ENCODE data around the gene ATXN1.

ATXN1 gene

GRCh38 chr6:16320533-16321340, 440.5 kb downstream of the ATXN1 start:
- DNase-seq: no peak

GRCh38 chr6:16319813-16320532, 441.3 kb downstream of the ATXN1 start:
- no peak for DNase-seq

GRCh38 chr6:16318953-16319720, 442.1 kb downstream of the ATXN1 start:
- DNase-seq: no peak

GRCh38 chr6:16318538-16318937, 442.7 kb downstream of the ATXN1 start:
- no peak for DNase-seq

- DNase-seq: no peak
Observed at GRCh38 chr6:16316741-16317251, 444.5 kb downstream of the ATXN1 start.

- DNase-seq: no peak
Observed at GRCh38 chr6:16314296-16314695, 447.0 kb downstream of the ATXN1 start.

- no peak for DNase-seq
Observed at GRCh38 chr6:16313732-16314131, 447.5 kb downstream of the ATXN1 start.

GRCh38 chr6:16311763-16312162, 449.5 kb downstream of the ATXN1 start:
- no peak for DNase-seq

GRCh38 chr6:16306334-16306733, 454.9 kb downstream of the ATXN1 start:
- no peak for DNase-seq

GRCh38 chr6:16305788-16306187, 455.5 kb downstream of the ATXN1 start:
- DNase-seq: no peak

GRCh38 chr6:16305246-16305725, 456.0 kb downstream of the ATXN1 start:
- DNase-seq: no peak

- DNase-seq: no peak
Observed at GRCh38 chr6:16302721-16303552, 458.3 kb downstream of the ATXN1 start.

- DNase-seq: no peak
Observed at GRCh38 chr6:16301511-16301910, 459.7 kb downstream of the ATXN1 start.

GRCh38 chr6:16299861-16300260, 461.4 kb downstream of the ATXN1 start:
- DNase-seq: no peak

GRCh38 chr6:16296061-16296670, 465.1 kb downstream of the ATXN1 start:
- no peak for DNase-seq

GRCh38 chr6:16295471-16295870, 465.8 kb downstream of the ATXN1 start:
- no peak for DNase-seq

GRCh38 chr6:16295060-16295459, 466.2 kb downstream of the ATXN1 start:
- DNase-seq: no peak

GRCh38 chr6:16294371-16294770, 466.9 kb downstream of the ATXN1 start:
- no peak for DNase-seq

- DNase-seq: no peak
Observed at GRCh38 chr6:16292942-16293341, 468.3 kb downstream of the ATXN1 start.

- no peak for DNase-seq
Observed at GRCh38 chr6:16292432-16292831, 468.8 kb downstream of the ATXN1 start.

- DNase-seq: no peak
Observed at GRCh38 chr6:16291739-16292138, 469.5 kb downstream of the ATXN1 start.

GRCh38 chr6:16288163-16288562, 473.1 kb downstream of the ATXN1 start:
- DNase-seq: no peak
